ENCODE data around the gene RALB. TPM values are rescaled to one million over a fixed set of nuclear protein-coding genes. Genes with fewer than 3 reads are reported as not detected.

Gene RALB
- total RNA-seq, 1 donor from 2014 or later: 21.7 TPM

DNA sequence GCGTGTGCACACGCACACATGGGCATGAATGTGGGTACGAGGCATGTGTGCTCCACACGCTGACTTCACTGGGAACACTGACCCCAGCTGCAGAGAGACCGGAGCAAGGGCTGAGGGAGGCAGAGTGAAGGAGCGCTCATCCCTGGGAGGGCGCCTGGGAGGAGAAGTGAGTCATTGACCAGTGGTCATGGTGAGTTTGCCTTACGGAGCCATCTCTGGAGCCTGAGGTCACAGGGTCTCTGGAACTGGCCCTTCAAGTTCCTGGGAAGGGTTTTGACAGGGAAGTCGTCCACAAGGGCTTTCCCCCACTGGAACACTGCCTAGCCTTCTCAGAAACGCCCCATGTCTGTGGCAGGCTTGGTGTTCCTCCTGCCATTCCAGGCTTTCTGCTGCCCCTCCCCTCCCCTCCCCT, 15.2 kb upstream of the RALB start:
- TF ChIP-seq, protein P1, sequence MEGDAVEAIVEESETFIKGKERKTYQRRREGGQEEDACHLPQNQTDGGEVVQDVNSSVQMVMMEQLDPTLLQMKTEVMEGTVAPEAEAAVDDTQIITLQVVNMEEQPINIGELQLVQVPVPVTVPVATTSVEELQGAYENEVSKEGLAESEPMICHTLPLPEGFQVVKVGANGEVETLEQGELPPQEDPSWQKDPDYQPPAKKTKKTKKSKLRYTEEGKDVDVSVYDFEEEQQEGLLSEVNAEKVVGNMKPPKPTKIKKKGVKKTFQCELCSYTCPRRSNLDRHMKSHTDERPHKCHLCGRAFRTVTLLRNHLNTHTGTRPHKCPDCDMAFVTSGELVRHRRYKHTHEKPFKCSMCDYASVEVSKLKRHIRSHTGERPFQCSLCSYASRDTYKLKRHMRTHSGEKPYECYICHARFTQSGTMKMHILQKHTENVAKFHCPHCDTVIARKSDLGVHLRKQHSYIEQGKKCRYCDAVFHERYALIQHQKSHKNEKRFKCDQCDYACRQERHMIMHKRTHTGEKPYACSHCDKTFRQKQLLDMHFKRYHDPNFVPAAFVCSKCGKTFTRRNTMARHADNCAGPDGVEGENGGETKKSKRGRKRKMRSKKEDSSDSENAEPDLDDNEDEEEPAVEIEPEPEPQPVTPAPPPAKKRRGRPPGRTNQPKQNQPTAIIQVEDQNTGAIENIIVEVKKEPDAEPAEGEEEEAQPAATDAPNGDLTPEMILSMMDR (IDR thresholded peaks at IDR 0.05): no peak
- H3K27ac ChIP-seq: no peak overlapping the region
- intact Hi-C loops (cut with DNase I): no loop called here
- H3K27me3 ChIP-seq: no peaks in the 10 kb centered on the region
- H3K36me3 ChIP-seq: no peaks in the 10 kb centered on the region
- no peak overlapping the region for H3K4me3 ChIP-seq
- peaks cover 0 to 11% of the 10 kb centered on the region in 2 donors for H3K4me1 ChIP-seq
- H3K9me3 ChIP-seq: no peaks in the 10 kb centered on the region
- peak in 1 of 2 donors; percentile 60 for DNase-seq (ENCODE audit: low spot score in 2 of 2)

DNA sequence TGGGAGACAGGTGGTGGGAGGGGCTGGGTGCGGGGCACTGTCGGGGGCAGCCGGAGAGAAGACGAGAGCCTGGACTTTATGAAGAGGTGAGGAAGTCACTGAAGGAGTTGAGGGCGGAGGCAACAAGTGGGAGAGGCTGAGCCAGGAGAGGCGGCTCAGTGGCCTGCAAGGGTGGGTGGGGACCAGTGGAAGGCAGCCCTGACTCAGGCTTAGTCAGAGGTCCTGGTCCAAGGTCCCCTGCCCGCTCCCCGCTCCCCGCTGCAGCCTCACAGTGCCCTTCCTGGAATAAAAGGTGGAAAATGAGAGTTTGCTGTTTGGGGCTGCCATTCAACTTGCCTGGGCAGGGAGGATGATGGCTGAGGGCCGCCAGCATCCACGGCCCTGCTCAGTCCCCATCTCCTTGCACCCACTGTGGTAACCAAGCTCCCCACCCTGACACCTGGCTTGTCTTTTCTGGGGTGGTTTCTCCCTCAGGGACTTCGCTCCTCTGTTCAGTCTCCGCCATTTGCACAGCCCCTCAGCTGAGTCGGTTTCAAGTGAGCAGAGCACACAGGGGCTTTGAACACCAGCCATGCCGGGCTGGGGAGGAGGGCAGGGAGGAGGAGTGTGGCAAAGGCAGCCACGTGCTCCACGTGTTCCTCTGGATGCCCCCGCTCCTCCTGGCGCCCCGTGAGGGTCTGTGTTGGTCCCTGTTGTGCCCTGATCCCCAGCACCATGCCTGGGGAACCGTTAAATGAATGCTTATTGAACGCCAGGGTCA, 13.7 kb upstream of the RALB start:
- Histone ChIP-seq H3K27me3 (no peaks in the 10 kb centered on the region), H3K4me1 (peaks cover 0 to 11% of the 10 kb centered on the region in 2 donors), H3K4me3 (no peak overlapping the region), H3K9me3 (no peaks in the 10 kb centered on the region), H3K27ac (peak overlapping the region in 1 of 2 donors; percentile 34), H3K36me3 (no peaks in the 10 kb centered on the region)
- DNase-seq (ENCODE audit: low spot score in 2 of 2): peak in 1 of 2 donors; percentile 71
- TF ChIP-seq, protein P1 (IDR thresholded peaks at IDR 0.05): no peak
- intact Hi-C loops (cut with DNase I): loop anchor here (2.0 kb wide), 2 partner anchors 14 to 50 kb away; partner anchors contain the start of gene RALB

DNA sequence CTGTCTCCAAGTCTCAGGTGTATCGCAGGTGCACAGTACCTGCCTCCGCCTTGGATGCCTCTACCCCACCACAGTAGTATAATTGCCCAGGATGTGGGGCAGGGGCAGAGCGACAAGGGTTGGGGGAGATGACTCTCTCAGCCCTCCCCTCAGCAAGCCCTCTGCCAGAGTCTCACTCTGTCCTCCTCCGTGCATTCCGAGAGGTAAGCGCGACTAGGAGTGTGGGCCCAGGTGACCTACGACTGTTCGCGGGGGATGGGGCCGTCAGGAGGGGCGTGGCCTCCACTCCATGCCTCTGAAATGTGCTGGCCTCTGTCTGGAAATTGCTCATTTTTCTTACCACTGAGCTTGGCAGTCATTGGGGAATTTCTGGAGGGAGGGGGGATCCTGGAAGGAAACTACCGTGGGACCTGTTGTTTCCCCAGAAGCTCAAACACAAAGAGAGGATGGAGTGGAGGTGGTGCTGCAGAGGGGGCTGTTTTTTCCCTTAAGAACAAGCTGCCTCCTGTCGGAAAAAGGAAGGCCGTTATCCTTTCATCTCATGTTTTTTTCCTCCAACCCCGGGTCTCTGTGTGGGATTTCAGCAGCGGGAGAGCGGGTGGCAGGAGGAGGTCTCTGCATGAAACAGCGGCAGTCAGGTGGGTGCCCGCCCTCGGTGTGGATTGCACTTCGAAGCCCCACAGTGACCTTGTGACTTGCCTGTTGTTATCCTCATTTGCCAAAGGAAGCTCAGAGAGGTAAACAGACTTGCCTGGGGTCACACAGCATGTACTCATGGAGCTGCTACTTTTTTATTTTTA, 13.0 kb upstream of the RALB start:
- Histone ChIP-seq H3K36me3 (no peaks in the 10 kb centered on the region), H3K4me1 (peaks cover 0 to 11% of the 10 kb centered on the region in 2 donors), H3K9me3 (no peaks in the 10 kb centered on the region), H3K27me3 (no peaks in the 10 kb centered on the region), H3K27ac (peak overlapping the region in 1 of 2 donors; percentile 34), H3K4me3 (peak overlapping the region in 1 of 2 donors; percentile 13)
- peak; percentile 28 to 86 for DNase-seq (ENCODE audit: low spot score in 2 of 2)
- TF ChIP-seq, protein P1 (IDR thresholded peaks at IDR 0.05): no peak
- intact Hi-C loops (cut with DNase I): loop anchor here (2.0 kb wide), 2 partner anchors 13 to 49 kb away; partner anchors contain the start of gene RALB

DNA sequence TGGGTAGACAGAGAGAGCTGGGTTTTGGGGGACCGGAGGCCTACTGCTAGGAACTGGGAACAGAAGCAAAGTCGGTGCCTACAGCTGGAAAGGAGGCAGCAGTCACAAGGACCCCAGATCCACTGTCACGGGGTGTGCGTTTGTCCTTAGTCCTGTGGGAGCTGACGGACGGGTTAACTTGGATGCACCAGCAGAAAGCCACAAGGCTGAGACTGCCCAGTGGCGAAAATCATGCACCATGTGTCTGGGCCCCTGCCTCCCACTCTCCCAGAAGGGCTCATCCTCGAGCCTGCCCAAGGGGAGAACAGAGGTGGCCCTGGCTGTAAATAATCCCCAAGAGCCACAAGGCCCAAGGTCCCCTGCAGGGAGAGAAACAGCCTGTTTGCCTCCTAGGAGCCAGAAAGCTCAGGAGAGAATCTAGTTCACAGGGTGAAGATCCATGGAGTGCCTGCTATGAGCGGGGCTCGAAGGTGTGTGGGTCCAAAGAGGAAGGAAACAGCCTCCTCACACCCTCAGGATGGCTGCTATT, 11.7 kb upstream of the RALB start:
- Histone ChIP-seq H3K4me3 (no peak overlapping the region), H3K9me3 (no peaks in the 10 kb centered on the region), H3K27me3 (no peaks in the 10 kb centered on the region), H3K27ac (no peak overlapping the region), H3K4me1 (peaks cover 0 to 11% of the 10 kb centered on the region in 2 donors), H3K36me3 (no peaks in the 10 kb centered on the region)
- DNase-seq (ENCODE audit: low spot score in 2 of 2): no peak
- TF ChIP-seq, protein P1 (IDR thresholded peaks at IDR 0.05): no peak
- intact Hi-C loops (cut with DNase I): no loop called here

DNA sequence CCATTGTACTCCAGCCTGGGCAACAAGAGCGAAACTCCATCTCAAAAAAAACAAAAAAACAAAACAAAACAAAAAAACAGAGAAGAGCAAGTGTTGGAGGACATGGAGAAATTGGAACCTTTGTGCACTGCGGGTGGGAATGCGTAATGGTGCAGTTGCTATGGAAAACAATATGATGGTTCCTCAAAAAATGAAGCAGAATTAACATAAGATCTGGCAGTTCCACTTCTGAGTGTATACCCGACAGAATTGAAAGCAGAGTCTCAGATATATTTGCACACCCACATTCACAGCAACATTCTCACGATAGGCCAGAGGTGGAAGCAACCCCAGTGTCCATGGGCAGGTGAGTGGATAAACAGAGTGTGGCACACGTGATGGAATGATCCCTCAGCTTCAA, 11.0 kb upstream of the RALB start:
- TF ChIP-seq, protein P1 (IDR thresholded peaks at IDR 0.05): no peak
- intact Hi-C loops (cut with DNase I): no loop called here
- no peak for DNase-seq (ENCODE audit: low spot score in 2 of 2)

More for the DNA sequence above, 11.0 kb upstream of the RALB start:
- Histone ChIP-seq H3K27ac (no peak overlapping the region), H3K4me1 (peaks cover 0 to 11% of the 10 kb centered on the region in 2 donors), H3K9me3 (no peaks in the 10 kb centered on the region), H3K36me3 (no peaks in the 10 kb centered on the region), H3K27me3 (no peaks in the 10 kb centered on the region), H3K4me3 (no peak overlapping the region)
